GM12892 (cell line): ENCODE data around the gene PPP1R13B.
"Not testable (repeated sequence)": the region's sequence is repeated elsewhere in the genome, so short reads cannot be mapped to it uniquely, and the experiment has no call there.

Experiments
- POLR2A ChIP-seq: IDR thresholded peaks from 2 replicates; pipeline ENCODE4 v1.6.1; 2011; ENCODE audit warnings: low read depth, low read length, control low read depth
- POLR2AphosphoS5 ChIP-seq: IDR thresholded peaks from 2 replicates; pipeline ENCODE4 v1.6.1; 2011; ENCODE audit warnings: low read depth, low read length, control low read depth

GRCh38 chr14:103691655-103692054 lies 155.7 kb downstream of the PPP1R13B start:
- TF ChIP-seq POLR2A, POLR2AphosphoS5: not testable (repeated sequence)
